Vagina (tissue), 2 donors: Measurements from ENCODE around the gene GREB1.

Experiments
- POLR2A ChIP-seq, 2 donors: fragments of 450-650 bp; IDR thresholded peaks; one replicate each; pipeline ENCODE4 v1.6.1; 2017; ENCODE audit warnings: antibody characterized with exemption in 2 of 2, mild to moderate bottlenecking in 2 of 2, moderate library complexity in 2 of 2
- POLR2AphosphoS5 ChIP-seq, 2 donors: sonication (generic); formaldehyde crosslinking; IDR thresholded peaks; one replicate each; pipeline ENCODE4 v1.9.0; 2017; ENCODE audit warnings: antibody characterized with exemption in 2 of 2, mild to moderate bottlenecking in 2 of 2, low read depth in 1 of 2; ENCODE audit not compliant: insufficient read depth in 1 of 2
- TF ChIP-seq, protein P1 (sequence below), 3 experiments: fragments of 450-650 bp in 2 of 3; fragments of 200-600 bp in 1 of 3; sonication (generic) in 1 of 3; IDR thresholded peaks; one replicate each; pipeline ENCODE4 v1.5.1; 2017 to 2019; ENCODE audit warnings: antibody characterized with exemption in 3 of 3, mild to moderate bottlenecking in 2 of 3, moderate library complexity in 2 of 3

DNA sequence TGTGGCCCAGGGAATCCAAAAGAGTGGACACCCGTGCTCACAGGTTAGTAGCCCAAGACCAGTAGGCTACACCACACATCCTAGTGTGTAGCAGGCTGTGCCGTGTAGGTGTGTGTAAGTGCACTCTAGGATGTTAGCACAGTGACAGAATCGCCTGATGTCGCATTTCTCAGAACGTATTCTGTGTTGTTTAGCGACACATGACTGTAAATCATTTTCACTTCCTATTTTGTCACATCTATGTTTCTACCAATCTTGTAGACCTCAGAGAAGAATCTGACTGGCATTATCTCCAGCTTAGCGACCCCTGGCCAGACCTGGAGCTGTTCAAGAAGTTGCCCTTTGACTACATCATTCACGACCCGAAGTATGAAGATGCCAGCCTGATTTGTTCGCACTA lies 91.0 kb downstream of the GREB1 start:
- TF ChIP-seq POLR2AphosphoS5 (IDR thresholded peaks at IDR 0.05; ENCODE audit: insufficient read depth in 1 of 2, low read depth in 1 of 2) (no peak), POLR2A (IDR thresholded peaks at IDR 0.05) (no peak)
- TF ChIP-seq, protein P1, sequence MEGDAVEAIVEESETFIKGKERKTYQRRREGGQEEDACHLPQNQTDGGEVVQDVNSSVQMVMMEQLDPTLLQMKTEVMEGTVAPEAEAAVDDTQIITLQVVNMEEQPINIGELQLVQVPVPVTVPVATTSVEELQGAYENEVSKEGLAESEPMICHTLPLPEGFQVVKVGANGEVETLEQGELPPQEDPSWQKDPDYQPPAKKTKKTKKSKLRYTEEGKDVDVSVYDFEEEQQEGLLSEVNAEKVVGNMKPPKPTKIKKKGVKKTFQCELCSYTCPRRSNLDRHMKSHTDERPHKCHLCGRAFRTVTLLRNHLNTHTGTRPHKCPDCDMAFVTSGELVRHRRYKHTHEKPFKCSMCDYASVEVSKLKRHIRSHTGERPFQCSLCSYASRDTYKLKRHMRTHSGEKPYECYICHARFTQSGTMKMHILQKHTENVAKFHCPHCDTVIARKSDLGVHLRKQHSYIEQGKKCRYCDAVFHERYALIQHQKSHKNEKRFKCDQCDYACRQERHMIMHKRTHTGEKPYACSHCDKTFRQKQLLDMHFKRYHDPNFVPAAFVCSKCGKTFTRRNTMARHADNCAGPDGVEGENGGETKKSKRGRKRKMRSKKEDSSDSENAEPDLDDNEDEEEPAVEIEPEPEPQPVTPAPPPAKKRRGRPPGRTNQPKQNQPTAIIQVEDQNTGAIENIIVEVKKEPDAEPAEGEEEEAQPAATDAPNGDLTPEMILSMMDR (IDR thresholded peaks at IDR 0.05): no peak
